ENCODE data around the gene MTHFD2L.

DNA sequence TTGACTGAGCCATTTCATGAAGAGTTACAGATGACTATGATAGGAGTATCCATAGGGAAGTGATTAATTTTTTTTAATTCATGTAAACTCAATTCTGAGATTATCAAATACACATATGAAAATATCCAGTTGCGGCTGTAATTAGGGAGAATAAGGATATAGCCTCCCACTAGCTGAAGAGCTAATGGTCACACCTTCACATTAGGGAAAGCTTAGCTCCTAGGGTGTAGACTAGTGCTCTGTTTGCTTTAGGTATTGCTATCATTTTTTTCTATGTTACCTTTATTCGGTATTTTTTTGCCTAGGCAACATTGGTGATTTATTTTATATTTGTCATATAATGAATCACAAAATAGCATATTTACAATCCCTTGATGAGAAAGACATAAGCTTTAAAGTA, 110.7 kb downstream of the MTHFD2L start:
- no peak for TF ChIP-seq MAFK (IDR thresholded peaks at IDR 0.05; ENCODE audit: low read depth, low read length)
- no peak for TF ChIP-seq RFX5 (IDR thresholded peaks at IDR 0.05; ENCODE audit: borderline replicate concordance, low read depth, low read length)
- TF ChIP-seq, protein P1, sequence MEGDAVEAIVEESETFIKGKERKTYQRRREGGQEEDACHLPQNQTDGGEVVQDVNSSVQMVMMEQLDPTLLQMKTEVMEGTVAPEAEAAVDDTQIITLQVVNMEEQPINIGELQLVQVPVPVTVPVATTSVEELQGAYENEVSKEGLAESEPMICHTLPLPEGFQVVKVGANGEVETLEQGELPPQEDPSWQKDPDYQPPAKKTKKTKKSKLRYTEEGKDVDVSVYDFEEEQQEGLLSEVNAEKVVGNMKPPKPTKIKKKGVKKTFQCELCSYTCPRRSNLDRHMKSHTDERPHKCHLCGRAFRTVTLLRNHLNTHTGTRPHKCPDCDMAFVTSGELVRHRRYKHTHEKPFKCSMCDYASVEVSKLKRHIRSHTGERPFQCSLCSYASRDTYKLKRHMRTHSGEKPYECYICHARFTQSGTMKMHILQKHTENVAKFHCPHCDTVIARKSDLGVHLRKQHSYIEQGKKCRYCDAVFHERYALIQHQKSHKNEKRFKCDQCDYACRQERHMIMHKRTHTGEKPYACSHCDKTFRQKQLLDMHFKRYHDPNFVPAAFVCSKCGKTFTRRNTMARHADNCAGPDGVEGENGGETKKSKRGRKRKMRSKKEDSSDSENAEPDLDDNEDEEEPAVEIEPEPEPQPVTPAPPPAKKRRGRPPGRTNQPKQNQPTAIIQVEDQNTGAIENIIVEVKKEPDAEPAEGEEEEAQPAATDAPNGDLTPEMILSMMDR (IDR thresholded peaks at IDR 0.05; ENCODE audit: control extremely low read depth in 1 of 3, insufficient read depth in 1 of 3, low read depth in 1 of 3, low read length in 3 of 3), result no peak
- no peak for TF ChIP-seq HDAC2 (IDR thresholded peaks at IDR 0.05; ENCODE audit: borderline replicate concordance in 1 of 2, low read depth in 2 of 2, low read length in 2 of 2)
- TF ChIP-seq CBX5 (IDR thresholded peaks at IDR 0.05; ENCODE audit: low read depth, low read length), result no peak
- TF ChIP-seq RNF2 (IDR thresholded peaks at IDR 0.05; ENCODE audit: borderline replicate concordance, low read depth, low read length, missing control alignments, poor library complexity, severe bottlenecking), result no peak
- TF ChIP-seq TAF1 (IDR thresholded peaks at IDR 0.05; ENCODE audit: low read depth, low read length), result no peak
- no peak for TF ChIP-seq POLR2A (IDR thresholded peaks at IDR 0.05; ENCODE audit: control extremely low read depth in 1 of 2, low read depth in 2 of 2, low read length in 2 of 2)
- no peak for TF ChIP-seq EZH2 (IDR thresholded peaks at IDR 0.05; ENCODE audit: low read depth, low read length, severe bottlenecking)
- TF ChIP-seq, protein P2, sequence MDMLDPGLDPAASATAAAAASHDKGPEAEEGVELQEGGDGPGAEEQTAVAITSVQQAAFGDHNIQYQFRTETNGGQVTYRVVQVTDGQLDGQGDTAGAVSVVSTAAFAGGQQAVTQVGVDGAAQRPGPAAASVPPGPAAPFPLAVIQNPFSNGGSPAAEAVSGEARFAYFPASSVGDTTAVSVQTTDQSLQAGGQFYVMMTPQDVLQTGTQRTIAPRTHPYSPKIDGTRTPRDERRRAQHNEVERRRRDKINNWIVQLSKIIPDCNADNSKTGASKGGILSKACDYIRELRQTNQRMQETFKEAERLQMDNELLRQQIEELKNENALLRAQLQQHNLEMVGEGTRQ (IDR thresholded peaks at IDR 0.05; ENCODE audit: low read length), result no peak
- no peak for TF ChIP-seq BCL11A (IDR thresholded peaks at IDR 0.05; ENCODE audit: low read depth in 2 of 2, low read length in 2 of 2)
- TF ChIP-seq NRF1 (IDR thresholded peaks at IDR 0.05; ENCODE audit: low read depth, low read length), result no peak
- TF ChIP-seq SP1 (IDR thresholded peaks at IDR 0.05; ENCODE audit: low read depth, low read length), result no peak

Data from H1 (cell line).